PC-9 (cell line): ENCODE results near the gene ATXN3L. TPM values are rescaled to one million over a fixed set of nuclear protein-coding genes. Genes with fewer than 3 reads are reported as not detected.

ENCODE experiments used
- Bru-seq: library from RNA; stranded (reverse); fragments of 400-500 nt; gene quantifications from one replicate; lab custom pipeline; 2021; lab: Mats Ljungman, UMichigan
- BruChase-seq, 2 experiments: library from RNA; stranded (reverse); fragments of 400-500 nt; gene quantifications; one replicate each; lab custom pipeline; 2021; lab: Mats Ljungman, UMichigan
- BruUV-seq: library from RNA; stranded (reverse); fragments of 400-500 nt; replicated peaks from 2 replicates; lab custom pipeline; 2021; lab: Mats Ljungman, UMichigan
- CTCF ChIA-PET: fragments of 300-600 bp; sonication (Branson Sonifier 250); formaldehyde crosslinking; loops from one replicate; lab custom pipeline; 2022; ENCODE audit warnings: antibody characterized with exemption; lab: Charles Lee
- POLR2A ChIA-PET: fragments of 300-600 bp; sonication (Branson Sonifier 250); formaldehyde crosslinking; loops from one replicate; lab custom pipeline; 2022; ENCODE audit warnings: antibody characterized with exemption; ENCODE audit not compliant: unreplicated experiment; lab: Charles Lee
- DNase-seq, 2 experiments: peaks; one replicate each; pipeline versions ENCODE4 v3.0.0 to v3.0.0-alpha.2; 2015 to 2022; ENCODE audit warnings: mixed read lengths in 1 of 2
- H2AFZ ChIP-seq: fragments of 200-600 bp; sonication (generic); 2 replicates; pipeline ENCODE4 v1.8.1; 2017; ENCODE audit warnings: antibody characterized with exemption
- H3F3A ChIP-seq: fragments of 200-600 bp; sonication (generic); 2 replicates; pipeline ENCODE4 v1.8.1; 2017; ENCODE audit warnings: antibody characterized with exemption, mild to moderate bottlenecking, low read depth; ENCODE audit not compliant: insufficient read depth
- H3K27ac ChIP-seq: fragments of 200-600 bp; sonication (generic); 2 replicates; pipeline ENCODE4 v1.6.1; 2016; ENCODE audit warnings: mixed run types
- H3K27me3 ChIP-seq: fragments of 200-600 bp; sonication (generic); 2 replicates; pipeline ENCODE4 v1.6.1; 2016; ENCODE audit warnings: low read depth, mixed run types; ENCODE audit not compliant: insufficient read depth
- H3K36me3 ChIP-seq: fragments of 200-600 bp; sonication (generic); 2 replicates; pipeline ENCODE4 v1.6.1; 2016; ENCODE audit warnings: low read depth, mixed run types
- H3K4me1 ChIP-seq: fragments of 200-600 bp; sonication (generic); replicated peaks from 2 replicates; pipeline ENCODE4 v1.6.1; 2016; ENCODE audit warnings: mixed run types; ENCODE audit not compliant: insufficient read depth
- H3K4me2 ChIP-seq: fragments of 200-600 bp; sonication (generic); 2 replicates; pipeline ENCODE4 v1.6.1; 2017; ENCODE audit warnings: mixed run types
- H3K4me3 ChIP-seq: fragments of 200-600 bp; sonication (generic); 2 replicates; pipeline ENCODE4 v1.6.1; 2016; ENCODE audit warnings: mixed run types
- H3K79me2 ChIP-seq: fragments of 200-600 bp; sonication (generic); 2 replicates; pipeline ENCODE4 v1.6.1; 2017; ENCODE audit warnings: low read depth, mixed run types
- H3K9me2 ChIP-seq: fragments of 200-600 bp; sonication (generic); 2 replicates; pipeline ENCODE4 v1.8.1; 2017; ENCODE audit warnings: mild to moderate bottlenecking; ENCODE audit not compliant: insufficient read depth
- H3K9me3 ChIP-seq: fragments of 200-600 bp; sonication (generic); 2 replicates; pipeline ENCODE4 v1.8.1; 2016; ENCODE audit warnings: low read depth; ENCODE audit not compliant: insufficient read depth
- H4K20me1 ChIP-seq: fragments of 200-600 bp; sonication (generic); 2 replicates; pipeline ENCODE4 v1.8.1; 2017; ENCODE audit not compliant: insufficient read depth
- CTCF ChIP-seq: fragments of 200-600 bp; sonication (generic); conservative IDR thresholded peaks from 2 replicates; pipeline ENCODE4 v1.6.1; 2017; ENCODE audit warnings: mixed run types, antibody characterized with exemption, mild to moderate bottlenecking, moderate library complexity
- EZH2 ChIP-seq: fragments of 200-600 bp; sonication (generic); IDR thresholded peaks from 2 replicates; pipeline ENCODE4 v1.8.0; 2017; ENCODE audit warnings: antibody characterized with exemption, low read depth
- intact Hi-C: fragments of 100-400 bp; cut with micrococcal nuclease; formaldehyde crosslinking; loops from one replicate; pipeline ENCODE4 v1.10.0; 2022; ENCODE audit not compliant: unreplicated experiment
- long read RNA-seq: library from polyadenylated mRNA; stranded (forward); transcript quantifications from one replicate; pipeline ENCODE4 v2.0.0, GENCODE V29; 2022
- total RNA-seq: library from RNA; stranded (reverse); gene quantifications from 2 replicates; pipeline ENCODE4 v1.2.3, GENCODE V29; 2021

The ATXN3L gene
- not detected in 2 replicates for total RNA-seq
- Bru-seq, nascent RNA = not detected
- not detected for BruChase-seq, experiment 1, labeled RNA remaining after a 2-hour chase
- not detected for BruChase-seq, experiment 2, labeled RNA remaining after a 6-hour chase
- long read RNA-seq = 0 reads

DNA sequence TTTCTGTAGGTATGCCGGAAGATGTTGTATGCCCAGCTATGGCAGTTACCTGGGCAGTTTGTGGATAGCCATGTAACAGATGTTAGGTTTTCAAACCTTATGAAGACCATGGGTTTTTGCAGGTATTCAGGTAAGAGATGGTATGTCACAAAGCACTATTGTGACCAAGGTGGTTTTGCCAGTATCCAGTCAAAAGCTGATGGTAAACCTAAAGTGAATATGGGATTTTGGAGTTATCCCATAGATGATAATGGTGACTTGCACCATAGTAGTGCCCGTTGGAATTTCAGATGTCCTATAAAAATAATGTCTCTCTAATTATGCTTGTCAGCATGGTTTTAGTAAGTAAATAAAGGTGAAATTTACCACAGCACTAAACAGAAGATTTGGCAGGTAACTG, at the start of gene ATXN3L:
Gene ATXN3L (minus strand): TSS at position 101 of the 400 bp plus-strand sequence. CDS start 119 bp downstream, outside the sequence.
- Histone ChIP-seq H3K27me3 (no peaks in the 10 kb centered on the region), H3K4me3 (no peak within 1 kb of the TSS), H3K4me2 (no peak within 1 kb of the TSS), H3K4me1 (no peaks in the 10 kb centered on the region), H3K9me2 (no peaks in the 10 kb centered on the region), H2AFZ (no peak within 1 kb of the TSS), H4K20me1 (no peaks in the 10 kb centered on the region), H3K9me3 (no peaks in the 10 kb centered on the region), H3K79me2 (no peaks in the 10 kb centered on the region), H3K27ac (no peak within 1 kb of the TSS), H3F3A (no peaks in the 10 kb centered on the region), H3K36me3 (no peaks in the 10 kb centered on the region)
- ChIA-PET CTCF (no interaction called here), POLR2A (no interaction called here)
- DNase-seq = no peak
- BruUV-seq = no TSS peak
- intact Hi-C loops = no loop called here
- TF ChIP-seq EZH2 = no peak

DNA sequence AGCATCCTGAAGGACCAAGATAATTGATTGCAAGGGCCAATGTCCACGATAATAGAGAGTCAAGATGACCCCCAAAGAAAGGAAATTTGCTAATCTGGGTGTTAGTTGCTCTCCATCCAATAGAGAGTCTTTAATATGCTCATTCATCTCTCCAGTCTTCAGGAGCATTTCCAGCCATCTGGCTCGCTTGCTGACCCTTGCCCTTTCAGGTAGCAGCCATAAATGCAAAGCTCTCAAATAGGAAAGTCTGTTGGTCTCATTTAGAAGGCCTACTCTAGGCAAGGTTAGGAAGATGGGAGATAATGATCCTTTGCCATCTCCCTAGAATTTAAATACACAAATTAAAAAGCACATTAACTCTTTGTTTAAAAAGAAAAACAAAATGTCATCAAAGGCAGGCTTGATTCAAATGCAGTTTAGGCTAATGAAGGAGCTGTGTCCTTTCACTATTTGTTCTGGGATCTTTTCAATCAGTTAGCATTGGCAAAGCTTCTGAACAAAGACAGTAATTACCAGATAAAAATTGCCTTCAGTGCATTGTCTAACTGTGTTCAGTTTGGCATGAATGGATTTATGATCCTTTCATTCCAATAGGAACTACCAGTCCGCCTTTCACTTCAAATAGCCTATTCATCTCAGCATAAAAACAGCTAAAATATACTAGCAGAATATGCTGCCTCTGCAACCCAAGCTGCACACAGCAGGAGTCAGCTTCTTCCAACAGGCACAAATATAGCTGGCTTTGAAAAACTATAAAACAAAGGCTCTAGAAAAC, 49.6 kb upstream of the ATXN3L start:
- intact Hi-C loops = no loop called here
- no peak overlapping the region for H3K27ac ChIP-seq
- POLR2A ChIA-PET = no interaction called here
- 0 out of 2 replicates have a peak, but pooled peaks cover 3% of the 10 kb centered on the region for H3K4me1 ChIP-seq
- no peaks in the 10 kb centered on the region for H3F3A ChIP-seq
- no peaks in the 10 kb centered on the region for H3K9me3 ChIP-seq
- H3K4me2 ChIP-seq = no peak overlapping the region
- H3K27me3 ChIP-seq = no peaks in the 10 kb centered on the region
- H3K36me3 ChIP-seq = no peaks in the 10 kb centered on the region
- DNase-seq = no peak
- H3K4me3 ChIP-seq = no peak overlapping the region
- no peaks in the 10 kb centered on the region for H4K20me1 ChIP-seq
- no peak for TF ChIP-seq EZH2
- TF ChIP-seq CTCF = no peak
- CTCF ChIA-PET = no interaction called here
- no peaks in the 10 kb centered on the region for H3K79me2 ChIP-seq
- no TSS peak for BruUV-seq
- H2AFZ ChIP-seq = no peak overlapping the region
- H3K9me2 ChIP-seq = no peaks in the 10 kb centered on the region

- Histone ChIP-seq H3K79me2 (no peaks in the 10 kb centered on the region), H3K9me2 (no peaks in the 10 kb centered on the region), H3K4me3 (no peak overlapping the region), H3F3A (no peaks in the 10 kb centered on the region), H4K20me1 (no peaks in the 10 kb centered on the region), H3K4me2 (no peak overlapping the region), H3K27me3 (no peaks in the 10 kb centered on the region), H3K27ac (no peak overlapping the region), H3K4me1 (no peaks in the 10 kb centered on the region), H3K36me3 (no peaks in the 10 kb centered on the region), H3K9me3 (no peaks in the 10 kb centered on the region), H2AFZ (no peak overlapping the region)
- POLR2A ChIA-PET = no interaction called here
- BruUV-seq = no TSS peak
- intact Hi-C loops = no loop called here
- no peak for DNase-seq
- CTCF ChIA-PET = no interaction called here
- no peak for TF ChIP-seq EZH2
Observed at GRCh38 chrX:13367950-13368349, 48.1 kb upstream of the ATXN3L start.

DNA sequence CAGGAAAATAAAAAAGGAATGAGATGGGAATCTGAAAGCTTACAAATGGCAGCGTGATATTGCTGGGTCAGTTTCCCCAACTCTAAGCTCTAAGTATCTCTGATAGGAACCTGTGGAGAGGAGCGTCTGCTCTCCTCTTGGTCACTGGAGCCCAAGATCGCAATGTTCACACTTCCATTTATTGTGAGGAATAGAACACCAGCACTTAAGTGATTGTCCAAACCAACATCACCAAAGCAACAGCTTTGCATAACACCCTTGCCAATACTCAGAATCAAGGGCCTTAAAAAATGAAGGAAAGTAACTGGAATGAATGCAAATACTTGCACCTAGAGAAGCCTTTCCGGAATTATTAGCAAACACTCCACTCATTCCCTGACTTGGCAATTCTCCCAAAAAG, 46.8 kb upstream of the ATXN3L start:
- CTCF ChIA-PET = no interaction called here
- no peak for TF ChIP-seq EZH2

More for the DNA sequence above, 46.8 kb upstream of the ATXN3L start:
- intact Hi-C loops = no loop called here
- no peak overlapping the region for H3K4me2 ChIP-seq
- H3K4me3 ChIP-seq = no peak overlapping the region
- no peak for DNase-seq
- H3K79me2 ChIP-seq = no peaks in the 10 kb centered on the region
- no peak overlapping the region for H3K27ac ChIP-seq
- H3F3A ChIP-seq = no peaks in the 10 kb centered on the region
- H3K36me3 ChIP-seq = no peaks in the 10 kb centered on the region
- H3K9me2 ChIP-seq = no peaks in the 10 kb centered on the region
- POLR2A ChIA-PET = no interaction called here
- H3K27me3 ChIP-seq = no peaks in the 10 kb centered on the region
- H3K9me3 ChIP-seq = no peaks in the 10 kb centered on the region
- H2AFZ ChIP-seq = no peak overlapping the region
- H4K20me1 ChIP-seq = no peaks in the 10 kb centered on the region
- no TSS peak for BruUV-seq
- no peaks in the 10 kb centered on the region for H3K4me1 ChIP-seq
